Measurements from ENCODE around the gene PICALM. TPM values are rescaled to one million over a fixed set of nuclear protein-coding genes. Genes with fewer than 3 reads are reported as not detected.

Gene PICALM
- total and polyA plus RNA-seq, 2 of the 13 experiments (the other 11 are each of a cell fraction or from before 2014, with no cell fraction given), result 97.6 to 154 TPM

DNA sequence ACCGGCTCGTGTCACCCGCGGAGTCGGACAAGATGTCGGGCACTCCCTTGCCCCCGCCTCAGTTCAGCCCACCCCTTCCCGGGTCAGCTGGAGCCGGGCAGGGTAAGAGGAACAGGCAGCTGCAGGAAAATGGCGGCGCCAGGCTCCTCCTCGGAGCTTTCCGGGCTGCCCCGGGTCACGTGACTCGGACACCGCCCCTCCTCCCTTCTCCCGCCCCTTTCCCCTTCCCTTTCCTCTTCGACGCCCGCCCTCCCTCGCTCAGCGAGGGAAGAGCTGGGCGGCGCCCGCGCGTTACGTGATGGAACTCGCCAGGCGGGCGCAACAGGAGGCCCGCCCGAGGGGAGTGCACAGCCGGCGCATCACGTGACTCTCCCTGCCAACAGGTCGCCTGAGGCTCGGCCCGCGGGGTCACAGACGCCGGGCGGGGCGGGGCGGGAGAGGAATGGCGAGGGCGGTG, at the start of gene PICALM (continued):
- TF ChIP-seq ZNF292 (CRISPR knock-in tag; IDR thresholded peaks at IDR 0.05; ENCODE audit: borderline replicate concordance, low read depth) (no peak), ZNF747 (CRISPR knock-in tag; IDR thresholded peaks at IDR 0.05; ENCODE audit: borderline replicate concordance) (peak; percentile 77; the same call in 1 of the 2 replicates), ONECUT2 (CRISPR knock-in tag; IDR thresholded peaks at IDR 0.05) (no peak), POLR2A (IDR thresholded peaks at IDR 0.05; ENCODE audit: insufficient read depth in 1 of 2, low read depth in 2 of 2, low read length in 2 of 2) (peak; percentile 65 to 81), XRCC5 (optimal IDR thresholded peaks at IDR 0.05; ENCODE audit: low read length) (peak; percentile 39), ZNF746 (CRISPR knock-in tag; IDR thresholded peaks at IDR 0.05) (peak; percentile 98), ARNTL (CRISPR knock-in tag; IDR thresholded peaks at IDR 0.05) (peak; percentile 75), MIER2 (CRISPR knock-in tag; IDR thresholded peaks at IDR 0.05) (0 out of 2 replicates have a peak, but pooled peaks have one; percentile 11), ZBTB46 (CRISPR knock-in tag; IDR thresholded peaks at IDR 0.05; ENCODE audit: borderline replicate concordance) (no peak), RAD51 (IDR thresholded peaks at IDR 0.05; ENCODE audit: borderline replicate concordance) (peak; percentile 99), ZNF136 (CRISPR knock-in tag; IDR thresholded peaks at IDR 0.05; ENCODE audit: low read depth) (0 out of 2 replicates have a peak, but pooled peaks have one; percentile 57), ZNF446 (CRISPR knock-in tag; IDR thresholded peaks at IDR 0.05) (no peak), RNF219 (CRISPR knock-in tag; IDR thresholded peaks at IDR 0.05) (no peak)
- TF ChIP-seq, protein P1, sequence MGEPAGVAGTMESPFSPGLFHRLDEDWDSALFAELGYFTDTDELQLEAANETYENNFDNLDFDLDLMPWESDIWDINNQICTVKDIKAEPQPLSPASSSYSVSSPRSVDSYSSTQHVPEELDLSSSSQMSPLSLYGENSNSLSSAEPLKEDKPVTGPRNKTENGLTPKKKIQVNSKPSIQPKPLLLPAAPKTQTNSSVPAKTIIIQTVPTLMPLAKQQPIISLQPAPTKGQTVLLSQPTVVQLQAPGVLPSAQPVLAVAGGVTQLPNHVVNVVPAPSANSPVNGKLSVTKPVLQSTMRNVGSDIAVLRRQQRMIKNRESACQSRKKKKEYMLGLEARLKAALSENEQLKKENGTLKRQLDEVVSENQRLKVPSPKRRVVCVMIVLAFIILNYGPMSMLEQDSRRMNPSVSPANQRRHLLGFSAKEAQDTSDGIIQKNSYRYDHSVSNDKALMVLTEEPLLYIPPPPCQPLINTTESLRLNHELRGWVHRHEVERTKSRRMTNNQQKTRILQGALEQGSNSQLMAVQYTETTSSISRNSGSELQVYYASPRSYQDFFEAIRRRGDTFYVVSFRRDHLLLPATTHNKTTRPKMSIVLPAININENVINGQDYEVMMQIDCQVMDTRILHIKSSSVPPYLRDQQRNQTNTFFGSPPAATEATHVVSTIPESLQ (CRISPR knock-in tag; conservative IDR thresholded peaks at IDR 0.05), result no peak
- TF ChIP-seq, protein P2, sequence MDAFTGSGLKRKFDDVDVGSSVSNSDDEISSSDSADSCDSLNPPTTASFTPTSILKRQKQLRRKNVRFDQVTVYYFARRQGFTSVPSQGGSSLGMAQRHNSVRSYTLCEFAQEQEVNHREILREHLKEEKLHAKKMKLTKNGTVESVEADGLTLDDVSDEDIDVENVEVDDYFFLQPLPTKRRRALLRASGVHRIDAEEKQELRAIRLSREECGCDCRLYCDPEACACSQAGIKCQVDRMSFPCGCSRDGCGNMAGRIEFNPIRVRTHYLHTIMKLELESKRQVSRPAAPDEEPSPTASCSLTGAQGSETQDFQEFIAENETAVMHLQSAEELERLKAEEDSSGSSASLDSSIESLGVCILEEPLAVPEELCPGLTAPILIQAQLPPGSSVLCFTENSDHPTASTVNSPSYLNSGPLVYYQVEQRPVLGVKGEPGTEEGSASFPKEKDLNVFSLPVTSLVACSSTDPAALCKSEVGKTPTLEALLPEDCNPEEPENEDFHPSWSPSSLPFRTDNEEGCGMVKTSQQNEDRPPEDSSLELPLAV (CRISPR knock-in tag; conservative IDR thresholded peaks at IDR 0.05; ENCODE audit: low read depth), result no peak
- TF ChIP-seq, protein P3, sequence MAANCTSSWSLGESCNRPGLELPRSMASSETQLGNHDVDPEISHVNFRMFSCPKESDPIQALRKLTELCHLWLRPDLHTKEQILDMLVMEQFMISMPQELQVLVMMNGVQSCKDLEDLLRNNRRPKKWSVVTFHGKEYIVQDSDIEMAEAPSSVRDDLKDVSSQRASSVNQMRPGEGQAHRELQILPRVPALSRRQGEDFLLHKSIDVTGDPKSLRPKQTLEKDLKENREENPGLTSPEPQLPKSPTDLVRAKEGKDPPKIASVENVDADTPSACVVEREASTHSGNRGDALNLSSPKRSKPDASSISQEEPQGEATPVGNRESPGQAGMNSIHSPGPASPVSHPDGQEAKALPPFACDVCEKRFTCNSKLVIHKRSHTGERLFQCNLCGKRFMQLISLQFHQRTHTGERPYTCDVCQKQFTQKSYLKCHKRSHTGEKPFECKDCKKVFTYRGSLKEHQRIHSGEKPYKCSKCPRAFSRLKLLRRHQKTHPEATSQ (CRISPR knock-in tag; IDR thresholded peaks at IDR 0.05; ENCODE audit: borderline replicate concordance), result peak; percentile 54; the same call in 1 of the 2 replicates
- TF ChIP-seq, protein P4, sequence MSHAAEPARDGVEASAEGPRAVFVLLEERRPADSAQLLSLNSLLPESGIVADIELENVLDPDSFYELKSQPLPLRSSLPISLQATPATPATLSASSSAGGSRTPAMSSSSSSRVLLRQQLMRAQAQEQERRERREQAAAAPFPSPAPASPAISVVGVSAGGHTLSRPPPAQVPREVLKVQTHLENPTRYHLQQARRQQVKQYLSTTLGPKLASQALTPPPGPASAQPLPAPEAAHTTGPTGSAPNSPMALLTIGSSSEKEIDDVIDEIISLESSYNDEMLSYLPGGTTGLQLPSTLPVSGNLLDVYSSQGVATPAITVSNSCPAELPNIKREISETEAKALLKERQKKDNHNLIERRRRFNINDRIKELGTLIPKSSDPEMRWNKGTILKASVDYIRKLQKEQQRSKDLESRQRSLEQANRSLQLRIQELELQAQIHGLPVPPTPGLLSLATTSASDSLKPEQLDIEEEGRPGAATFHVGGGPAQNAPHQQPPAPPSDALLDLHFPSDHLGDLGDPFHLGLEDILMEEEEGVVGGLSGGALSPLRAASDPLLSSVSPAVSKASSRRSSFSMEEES (CRISPR knock-in tag; IDR thresholded peaks at IDR 0.05), result peak; percentile 91
- TF ChIP-seq, protein P5, sequence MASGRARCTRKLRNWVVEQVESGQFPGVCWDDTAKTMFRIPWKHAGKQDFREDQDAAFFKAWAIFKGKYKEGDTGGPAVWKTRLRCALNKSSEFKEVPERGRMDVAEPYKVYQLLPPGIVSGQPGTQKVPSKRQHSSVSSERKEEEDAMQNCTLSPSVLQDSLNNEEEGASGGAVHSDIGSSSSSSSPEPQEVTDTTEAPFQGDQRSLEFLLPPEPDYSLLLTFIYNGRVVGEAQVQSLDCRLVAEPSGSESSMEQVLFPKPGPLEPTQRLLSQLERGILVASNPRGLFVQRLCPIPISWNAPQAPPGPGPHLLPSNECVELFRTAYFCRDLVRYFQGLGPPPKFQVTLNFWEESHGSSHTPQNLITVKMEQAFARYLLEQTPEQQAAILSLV (CRISPR knock-in tag; IDR thresholded peaks at IDR 0.05; ENCODE audit: borderline replicate concordance), result peak; percentile 80
